GM18858 (cell line): ENCODE results near the gene NBPF4.
"Not testable (repeated sequence)": the region's sequence is repeated elsewhere in the genome, so short reads cannot be mapped to it uniquely, and the experiment has no call there.

Experiments
- ATAC-seq: cut with Tn5 transposase; IDR thresholded peaks from one replicate; pipeline ENCODE4 v1.9.1; 2021; ENCODE audit not compliant: unreplicated experiment

The NBPF4 gene

DNA sequence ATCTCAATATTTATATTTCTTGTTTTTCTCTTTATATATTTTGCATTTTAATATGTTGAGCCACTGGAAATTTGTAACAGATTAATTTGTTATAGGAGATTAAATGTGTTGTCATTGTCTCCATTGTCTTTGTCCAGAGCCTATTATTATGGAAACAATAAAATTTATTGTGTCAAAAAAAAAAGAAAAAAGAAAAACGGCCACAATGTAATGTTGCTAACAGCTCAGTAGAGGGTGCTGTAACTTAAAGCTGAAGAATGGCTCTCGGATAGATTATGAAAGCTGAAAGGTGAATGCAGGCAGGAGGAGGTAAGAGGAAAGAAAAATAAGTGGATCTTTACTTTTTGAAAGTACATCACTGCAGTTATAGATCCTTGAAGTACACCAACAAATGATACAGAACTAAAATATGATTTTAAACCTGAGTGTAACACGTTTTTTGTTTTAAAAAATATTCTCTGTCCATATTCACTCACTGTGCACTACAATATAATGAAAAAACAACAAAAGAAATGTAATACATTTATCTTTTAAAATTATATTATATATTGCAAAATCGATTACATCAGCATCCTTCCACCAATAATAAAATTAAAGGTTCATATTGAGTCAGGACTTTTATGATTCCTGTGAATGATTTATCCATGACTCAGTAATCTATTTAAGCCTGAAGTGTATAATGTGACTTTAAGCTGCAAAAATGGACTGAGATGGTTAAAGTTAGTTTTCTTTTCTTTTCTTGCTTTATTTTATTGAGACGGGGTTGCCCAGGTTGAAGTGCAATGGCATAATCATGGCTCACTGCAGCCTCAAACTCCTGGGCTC, 29.0 kb downstream of the NBPF4 start:
- ATAC-seq, result peak; percentile 55

DNA sequence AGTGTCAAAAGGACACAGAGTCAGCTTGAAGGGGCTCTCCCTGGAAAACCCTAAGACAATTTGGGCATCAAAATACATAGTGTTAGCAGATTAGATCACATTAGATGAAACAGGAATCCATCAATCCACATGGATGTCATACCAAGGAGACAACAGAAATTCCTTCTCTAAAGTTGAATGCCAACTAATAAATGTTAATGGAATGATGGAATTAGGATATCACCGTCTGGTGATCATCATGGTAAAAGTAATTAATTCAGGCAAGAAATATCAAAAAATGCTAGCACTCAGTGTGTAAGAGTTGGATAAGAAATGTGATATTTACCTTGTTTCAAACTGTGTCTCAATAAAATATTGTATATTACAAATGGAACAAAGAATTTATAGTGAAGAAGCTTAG, 32.9 kb downstream of the NBPF4 start:
- no peak for ATAC-seq

DNA sequence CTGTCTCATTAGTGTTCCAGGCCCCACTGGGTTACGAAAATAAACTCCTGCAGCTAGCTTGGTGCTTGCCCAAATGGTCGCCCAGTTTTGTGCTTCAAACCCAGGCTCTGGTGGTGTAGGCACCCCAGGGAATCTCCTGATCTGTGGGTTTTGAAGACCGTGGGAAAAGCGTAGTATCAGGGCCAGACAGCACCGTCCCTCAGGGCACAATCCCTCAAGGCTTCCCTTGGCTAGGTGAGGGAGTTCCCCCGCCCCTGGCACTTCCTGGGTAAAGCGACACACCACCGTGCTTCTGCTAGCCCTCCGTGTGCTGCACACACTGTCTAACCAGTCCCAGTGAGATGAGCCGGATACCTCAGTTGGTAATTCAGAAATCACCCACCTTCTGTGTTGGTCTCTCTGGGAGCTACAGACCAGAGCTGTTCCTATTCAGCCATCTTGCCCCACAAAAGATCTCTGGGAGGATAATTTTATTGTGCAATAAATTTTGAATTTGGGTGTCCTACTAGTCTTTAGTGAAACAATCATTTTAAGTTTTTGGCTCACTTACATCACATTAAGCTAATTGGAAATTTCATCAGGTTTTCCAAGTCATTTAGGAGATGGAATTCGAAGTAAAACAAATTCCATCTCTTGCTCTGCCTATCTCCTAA, 34.3 kb downstream of the NBPF4 start:
- no peak for ATAC-seq

DNA sequence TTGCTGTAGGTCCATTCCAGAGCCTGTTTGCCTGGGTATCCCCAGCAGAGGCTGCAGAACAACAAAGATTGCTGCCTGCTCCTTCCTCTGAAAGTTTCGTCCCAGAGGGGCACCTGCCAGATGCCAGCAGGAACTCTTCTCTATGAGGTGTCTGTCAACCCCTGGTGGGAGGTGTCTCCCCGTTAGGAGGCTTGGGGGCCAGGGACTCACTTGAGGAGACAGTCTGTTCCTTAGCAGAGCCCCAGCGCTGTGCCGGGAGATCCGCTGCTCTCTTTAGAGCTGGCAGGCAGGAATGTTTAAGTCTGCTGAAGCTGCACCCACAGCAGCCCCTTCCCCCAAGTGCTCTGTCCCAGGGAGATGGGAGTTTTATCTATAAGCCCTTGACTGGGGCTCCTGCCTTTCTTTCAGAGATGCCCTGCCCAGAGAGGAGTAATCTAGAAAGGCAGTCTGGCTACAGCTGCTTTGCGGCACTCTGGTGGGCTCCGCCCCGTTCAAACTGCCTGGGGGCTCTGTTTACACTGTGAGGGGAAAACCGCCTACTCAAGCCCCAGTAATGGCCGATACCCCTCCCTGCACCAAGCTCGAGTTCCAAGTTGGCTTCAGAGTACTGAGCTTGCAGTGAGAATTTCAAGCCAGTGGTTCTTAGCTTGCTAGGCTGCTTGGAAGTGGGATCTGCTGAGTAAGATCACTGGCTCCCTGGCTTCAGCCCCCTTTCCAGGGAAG, 35.0 kb downstream of the NBPF4 start:
- no peak for ATAC-seq

DNA sequence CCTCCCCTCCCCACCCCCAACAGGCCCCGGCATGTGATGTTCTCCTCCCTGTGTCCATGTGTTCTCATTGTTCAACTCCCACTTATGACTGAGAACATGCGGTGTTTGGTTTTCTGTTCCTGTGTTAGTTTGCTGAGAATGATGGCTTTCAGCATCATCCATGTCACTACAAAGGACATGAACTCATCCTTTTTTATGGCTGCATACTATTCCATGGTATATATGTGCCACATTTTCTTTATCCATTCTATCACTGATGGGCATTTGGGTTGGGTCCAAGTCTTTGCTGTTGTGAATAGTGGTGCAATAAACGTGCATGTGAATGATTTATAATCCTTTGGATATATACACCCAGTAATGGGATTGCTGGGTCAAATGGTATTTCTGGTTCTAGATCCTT, 40.3 kb downstream of the NBPF4 start:
- ATAC-seq, result not testable (repeated sequence)

DNA sequence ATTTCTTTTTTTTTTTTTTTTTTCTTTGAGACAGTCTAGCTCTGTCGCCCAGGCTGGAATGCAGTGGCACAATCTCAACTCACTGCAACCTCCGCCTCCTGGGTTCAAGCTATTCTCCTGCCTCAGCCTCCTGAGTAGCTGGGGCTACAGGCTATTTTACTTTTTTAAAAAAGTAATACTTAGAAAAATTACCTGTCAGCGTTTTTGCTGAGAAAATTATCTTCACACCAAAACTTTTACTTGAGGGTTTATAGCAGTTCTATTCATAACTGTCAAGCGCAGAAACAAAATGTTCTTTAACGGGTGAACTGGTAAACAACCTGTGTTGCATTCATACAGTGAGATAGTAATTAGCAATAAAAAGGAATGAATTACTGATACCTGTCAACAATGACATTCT, 42.2 kb downstream of the NBPF4 start:
- no peak for ATAC-seq

DNA sequence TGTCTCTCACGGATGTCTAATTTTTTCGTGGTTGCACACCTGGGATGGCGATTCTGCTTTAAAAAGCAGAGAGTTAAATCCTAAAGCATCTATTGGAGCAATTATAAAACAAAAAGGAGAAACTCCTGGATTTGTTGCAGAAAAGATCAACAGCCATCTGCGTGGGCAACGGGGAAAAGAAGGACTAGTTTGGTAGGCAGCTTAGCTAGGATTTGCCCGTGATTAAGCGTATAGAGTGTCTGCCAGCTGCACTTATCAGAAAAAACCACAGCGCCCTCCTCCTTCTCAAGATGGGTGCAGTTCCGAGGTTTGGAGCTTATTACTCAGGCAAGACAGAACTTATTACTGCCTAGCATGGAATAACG, 43.2 kb downstream of the NBPF4 start:
- ATAC-seq, result no peak

DNA sequence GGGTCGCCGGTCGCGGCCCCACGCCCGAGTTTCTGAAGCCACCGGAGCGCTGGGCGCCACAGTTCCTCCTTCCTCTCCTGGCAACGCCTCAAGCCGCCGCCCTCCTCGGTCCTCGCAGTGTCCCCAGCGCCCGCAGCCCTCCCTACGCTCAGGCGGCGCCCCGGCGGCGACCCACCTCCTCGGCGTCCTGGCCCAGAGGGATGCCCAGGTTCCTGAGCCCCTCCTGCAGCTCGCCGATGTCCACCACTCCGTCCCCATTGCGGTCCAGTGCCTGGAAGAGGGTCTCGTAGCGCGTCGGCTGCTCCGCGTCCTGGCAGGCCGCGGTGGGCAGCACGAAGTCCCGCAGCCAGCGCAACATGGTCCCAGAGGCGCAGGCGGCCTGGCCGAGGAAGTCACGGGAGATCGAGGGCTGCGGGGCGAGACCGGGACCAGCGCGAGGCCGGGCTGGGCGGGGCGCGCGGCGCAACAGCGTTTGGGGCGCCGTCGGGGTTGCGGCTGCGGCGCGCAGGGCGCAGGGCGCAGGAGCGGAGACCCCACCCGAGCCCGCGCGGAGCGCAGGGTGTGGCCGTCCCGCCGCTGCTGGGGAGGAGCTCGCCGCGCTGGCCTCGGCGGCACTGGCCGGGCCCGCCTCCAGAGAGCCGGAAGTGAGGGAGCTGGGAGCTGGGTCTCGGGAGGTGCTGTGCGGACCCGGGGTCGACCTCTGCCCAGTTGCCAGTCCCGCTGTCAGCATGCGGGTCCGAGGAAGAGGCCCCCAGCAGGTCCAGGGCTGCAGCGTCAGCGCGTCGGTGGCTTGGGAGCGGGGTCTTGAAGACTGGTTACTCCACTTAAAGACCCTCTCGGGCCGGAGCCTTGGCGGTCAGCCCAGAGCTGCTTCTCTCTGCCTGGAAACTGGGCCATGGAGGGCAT, 43.8 kb downstream of the NBPF4 start, which contains the start of gene SLC25A24:
TSS of gene SLC25A24 (minus strand) at position 563 of the 906 bp plus-strand sequence. CDS start at position 358, 205 bp downstream.
- ATAC-seq, result peak; percentile 54

DNA sequence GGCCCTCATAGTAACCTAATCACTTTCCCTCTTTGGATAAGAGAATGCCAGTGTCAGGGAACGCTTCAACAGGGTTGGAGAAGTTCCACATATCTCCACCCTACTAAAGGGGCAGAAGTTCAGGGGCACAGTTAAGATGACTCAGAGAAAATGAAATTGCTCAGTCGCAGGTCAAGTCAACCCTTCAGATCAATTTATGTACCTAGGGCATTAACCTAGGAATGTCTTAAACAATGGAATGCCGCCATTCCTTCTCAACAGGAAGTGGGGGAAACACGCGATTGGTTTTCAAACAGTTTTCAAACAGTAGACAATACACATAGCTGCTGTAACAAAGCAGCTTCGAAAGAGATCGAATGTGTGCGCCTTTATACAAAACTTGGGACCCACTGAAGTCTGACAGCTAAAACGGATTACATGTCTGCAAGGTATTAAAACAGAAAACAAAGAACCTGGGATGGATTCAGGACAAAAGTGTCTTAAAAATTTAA, 44.6 kb downstream of the NBPF4 start:
- ATAC-seq, result no peak

DNA sequence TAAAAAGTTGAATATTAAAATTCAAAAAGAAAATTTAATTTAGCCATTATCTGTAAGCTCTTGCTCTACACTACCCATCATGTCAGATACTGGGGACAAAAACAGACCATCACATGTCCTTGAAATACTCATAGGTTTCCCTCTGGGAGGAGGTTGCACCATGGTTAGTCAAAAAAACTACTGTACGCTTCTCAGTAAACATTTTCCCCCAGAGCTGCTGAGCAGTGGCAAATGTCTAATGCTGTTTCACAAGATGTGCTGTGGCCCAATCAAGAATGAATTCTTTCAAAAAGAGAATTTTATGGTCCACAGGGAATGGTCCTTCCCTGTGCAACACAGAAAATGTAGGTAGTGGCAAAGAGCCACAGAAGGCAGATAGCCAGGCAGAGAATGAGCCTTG, 49.8 kb downstream of the NBPF4 start:
- no peak for ATAC-seq

DNA sequence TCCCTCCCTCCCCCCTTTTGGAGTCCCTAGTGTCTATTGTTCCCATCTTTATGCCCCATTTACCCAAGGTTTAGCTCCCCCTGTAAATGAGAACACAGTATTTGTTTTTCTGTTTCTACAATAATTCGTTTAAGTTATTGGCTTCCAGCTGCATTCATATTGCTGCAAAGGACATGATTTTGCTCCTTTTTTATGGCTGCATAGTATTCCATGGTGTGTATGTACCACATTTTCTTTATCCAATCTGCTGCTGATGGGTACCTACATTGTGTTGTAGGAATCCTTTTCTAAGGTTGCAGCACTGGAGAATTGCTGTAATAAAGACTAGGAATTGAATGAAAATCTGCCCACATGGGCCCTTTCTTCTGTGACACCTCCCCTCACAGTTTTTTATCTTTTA, 50.5 kb downstream of the NBPF4 start:
- no peak for ATAC-seq

DNA sequence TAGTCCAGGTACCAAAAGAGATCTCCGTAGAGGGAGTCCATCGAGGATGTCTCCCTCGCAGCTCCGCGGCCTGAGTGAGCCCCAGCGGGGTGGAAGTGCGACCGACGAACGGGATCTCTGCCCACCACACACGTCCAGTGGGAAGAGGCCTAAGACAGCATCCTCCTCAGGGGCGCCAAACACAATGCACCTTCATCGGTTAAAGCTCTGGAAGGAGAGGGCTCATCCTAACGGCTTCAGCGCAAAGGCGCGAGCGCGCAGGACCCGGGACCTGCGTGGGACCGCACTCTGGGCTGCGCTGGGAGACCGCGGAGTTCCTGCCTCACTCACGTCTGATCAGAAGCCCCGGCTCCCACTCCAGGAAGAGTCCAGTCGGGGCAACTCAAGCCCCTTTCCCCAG, 51.3 kb downstream of the NBPF4 start:
- ATAC-seq, result no peak

DNA sequence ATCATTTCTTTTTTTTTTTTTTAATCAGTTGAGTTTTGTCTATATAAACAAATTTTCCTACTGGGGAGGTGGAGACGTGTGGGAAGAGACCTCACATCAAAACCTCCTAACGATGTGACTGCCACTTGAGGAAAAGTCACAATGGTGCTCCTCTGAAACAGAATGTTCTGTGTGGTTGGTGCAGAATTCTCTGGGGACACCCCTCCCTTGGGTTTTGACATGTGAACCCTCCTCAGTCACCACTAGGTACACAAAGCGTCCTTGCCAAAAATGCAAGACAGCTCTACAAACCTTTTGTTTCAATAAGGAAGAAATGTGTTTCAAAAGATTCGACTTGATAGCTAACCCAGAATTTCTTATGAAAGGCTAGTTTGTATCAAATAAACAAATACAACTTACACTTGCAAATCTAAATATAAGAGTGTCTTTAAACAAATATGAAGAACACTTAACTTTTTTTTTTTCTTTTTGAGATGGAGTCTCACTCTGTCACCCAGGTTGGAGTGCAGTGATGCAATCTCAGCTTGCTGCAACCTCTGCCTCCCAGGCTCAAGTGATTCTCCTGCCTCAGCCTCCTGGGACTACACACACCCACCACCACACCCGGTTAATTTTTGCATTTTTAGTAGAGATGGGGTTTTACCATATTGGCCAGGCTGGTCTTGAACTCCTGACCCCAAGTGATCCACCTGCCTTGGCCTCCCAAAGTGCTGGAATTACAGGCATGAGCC, 53.0 kb downstream of the NBPF4 start:
- no peak for ATAC-seq

DNA sequence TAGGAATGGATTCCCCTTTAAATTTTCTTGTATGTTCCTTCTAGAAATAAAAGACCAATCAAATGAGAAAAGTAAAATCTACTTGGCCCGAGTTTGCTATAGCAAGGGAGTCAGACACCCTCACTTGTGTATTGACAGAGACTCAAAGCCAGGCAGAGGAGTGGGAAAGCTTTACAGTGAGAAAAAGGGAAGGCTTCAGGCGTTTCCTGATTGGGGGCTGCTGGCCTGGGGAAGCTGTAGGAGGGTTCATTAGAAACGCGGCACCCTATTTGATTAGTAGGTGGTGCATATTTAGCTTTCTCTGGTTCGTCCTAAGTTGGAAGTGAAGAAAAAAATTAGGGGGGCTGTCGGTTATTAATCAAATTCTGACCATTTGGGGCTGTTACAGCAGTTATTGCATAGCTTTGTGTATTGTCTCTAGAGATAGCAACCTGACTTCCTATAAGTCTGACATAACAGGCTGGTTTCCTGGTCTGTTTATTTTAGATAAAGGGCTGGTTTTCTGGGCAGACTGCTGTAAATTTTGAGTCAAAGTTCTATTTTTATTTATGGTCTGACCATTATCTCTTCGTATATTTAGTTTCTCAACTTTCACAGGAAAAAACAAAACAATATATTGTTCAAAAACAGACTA, 53.8 kb downstream of the NBPF4 start:
- ATAC-seq, result no peak

DNA sequence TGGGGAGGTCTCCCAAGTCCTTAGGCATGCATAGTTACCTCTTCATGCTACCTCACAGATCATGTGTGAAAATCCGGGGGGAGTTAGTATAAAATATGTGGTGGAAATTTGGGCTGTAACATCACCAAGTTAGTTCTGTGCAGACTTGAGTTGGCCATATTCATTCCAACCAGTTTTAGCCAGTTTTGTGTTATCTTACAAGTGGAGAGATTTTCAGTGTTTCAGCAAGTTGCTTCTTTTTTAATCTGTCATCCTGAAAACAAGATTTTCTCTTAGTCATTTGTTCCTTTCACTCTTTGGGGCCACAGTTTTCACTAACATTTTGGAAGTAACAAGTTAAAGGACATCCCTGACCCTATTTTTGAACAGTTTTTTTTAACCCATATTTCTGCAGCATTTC, 55.1 kb downstream of the NBPF4 start:
- no peak for ATAC-seq

DNA sequence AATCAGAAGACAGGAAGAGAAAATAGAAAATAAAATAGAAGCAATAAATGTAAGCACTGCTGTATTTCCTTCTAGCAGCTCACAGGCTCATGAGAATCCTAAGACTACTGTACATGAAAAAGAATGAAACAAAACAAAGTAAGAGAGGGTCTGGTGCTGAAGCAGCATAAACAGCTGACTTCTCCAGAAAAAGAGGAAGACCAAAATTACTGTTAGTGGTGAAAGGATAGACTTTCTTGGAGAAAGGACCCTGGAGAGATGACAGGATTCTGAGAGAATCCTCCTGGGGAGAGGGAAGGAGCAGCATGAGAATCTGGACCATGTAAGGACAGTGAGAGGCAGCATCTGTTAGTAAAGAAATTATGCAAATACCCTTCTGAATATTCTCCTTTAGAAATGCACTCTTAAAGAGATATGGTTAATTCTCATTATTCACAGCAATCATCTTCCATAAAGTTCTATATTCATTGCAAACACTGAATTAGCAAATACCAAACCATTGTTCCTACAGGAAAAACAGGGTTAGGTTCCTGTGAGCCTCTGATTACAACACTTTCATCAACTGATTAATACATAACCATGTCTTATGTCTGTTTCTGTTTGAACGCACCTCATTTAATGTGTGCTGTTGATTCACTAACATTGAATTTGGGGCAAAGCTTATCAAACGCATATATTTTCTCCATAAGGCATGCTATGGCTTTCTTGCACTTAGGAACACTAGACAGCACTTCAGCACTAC, 60.7 kb downstream of the NBPF4 start:
- ATAC-seq, result no peak

DNA sequence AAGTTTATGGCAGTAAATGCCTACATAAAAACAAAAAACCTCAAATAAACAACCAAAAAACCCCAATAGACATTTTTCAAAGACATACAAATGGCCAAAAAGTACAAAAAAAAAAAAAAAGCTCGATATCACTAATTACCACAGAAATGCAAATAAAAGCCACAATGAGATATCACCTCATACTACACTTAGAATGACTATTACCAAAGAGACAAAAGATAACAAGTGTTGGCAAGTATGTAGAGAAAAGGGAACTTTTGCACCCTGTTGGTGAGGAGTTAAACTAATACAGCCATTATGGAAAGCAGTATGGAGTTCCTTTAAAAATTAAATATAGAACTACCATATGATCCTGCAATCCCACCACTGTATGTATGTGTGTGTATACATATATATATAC, 64.9 kb downstream of the NBPF4 start:
- no peak for ATAC-seq
